GM19324 (cell line): ENCODE results near the gene CRTC1.
"Not testable (repeated sequence)": the region's sequence is repeated elsewhere in the genome, so short reads cannot be mapped to it uniquely, and the experiment has no call there.

Experiments used
- ATAC-seq: cut with Tn5 transposase; IDR thresholded peaks from one replicate; pipeline ENCODE4 v1.9.1; 2021; ENCODE audit warnings: mild to moderate bottlenecking, moderate library complexity; ENCODE audit not compliant: unreplicated experiment, low FRiP score

The CRTC1 gene

DNA sequence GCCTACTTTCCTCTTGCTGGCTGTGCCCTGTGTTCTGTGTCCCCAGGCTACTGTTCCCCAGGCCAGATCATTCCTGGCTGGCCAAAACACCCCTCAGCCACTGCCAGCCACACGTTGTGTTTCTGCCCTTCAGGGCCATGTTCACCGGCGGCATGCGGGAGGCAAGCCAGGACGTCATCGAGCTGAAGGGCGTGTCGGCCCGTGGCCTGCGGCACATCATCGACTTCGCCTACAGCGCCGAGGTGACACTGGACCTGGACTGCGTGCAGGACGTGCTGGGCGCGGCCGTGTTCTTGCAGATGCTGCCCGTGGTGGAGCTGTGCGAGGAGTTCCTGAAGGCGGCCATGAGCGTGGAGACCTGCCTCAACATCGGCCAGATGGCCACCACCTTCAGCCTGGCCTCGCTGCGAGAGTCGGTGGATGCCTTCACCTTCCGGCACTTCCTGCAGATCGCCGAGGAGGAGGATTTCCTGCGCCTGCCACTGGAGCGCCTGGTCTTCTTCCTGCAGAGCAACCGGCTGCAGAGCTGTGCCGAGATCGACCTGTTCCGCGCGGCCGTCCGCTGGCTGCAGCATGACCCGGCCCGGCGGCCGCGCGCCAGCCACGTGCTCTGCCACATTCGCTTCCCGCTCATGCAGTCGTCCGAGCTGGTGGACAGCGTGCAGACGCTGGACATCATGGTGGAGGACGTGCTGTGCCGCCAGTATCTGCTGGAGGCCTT, 15.8 kb upstream of the CRTC1 start:
- ATAC-seq = no peak

DNA sequence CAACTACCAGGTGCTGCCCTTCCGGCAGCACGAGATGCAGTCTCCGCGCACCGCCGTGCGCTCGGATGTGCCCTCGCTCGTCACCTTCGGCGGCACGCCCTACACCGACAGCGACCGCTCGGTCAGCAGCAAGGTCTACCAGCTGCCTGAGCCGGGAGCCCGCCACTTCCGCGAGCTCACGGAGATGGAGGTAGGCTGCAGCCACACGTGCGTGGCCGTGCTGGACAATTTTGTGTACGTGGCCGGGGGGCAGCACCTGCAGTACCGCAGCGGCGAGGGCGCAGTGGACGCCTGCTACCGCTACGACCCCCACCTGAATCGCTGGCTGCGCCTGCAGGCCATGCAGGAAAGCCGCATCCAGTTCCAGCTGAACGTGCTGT, 15.2 kb upstream of the CRTC1 start:
- no peak for ATAC-seq

DNA sequence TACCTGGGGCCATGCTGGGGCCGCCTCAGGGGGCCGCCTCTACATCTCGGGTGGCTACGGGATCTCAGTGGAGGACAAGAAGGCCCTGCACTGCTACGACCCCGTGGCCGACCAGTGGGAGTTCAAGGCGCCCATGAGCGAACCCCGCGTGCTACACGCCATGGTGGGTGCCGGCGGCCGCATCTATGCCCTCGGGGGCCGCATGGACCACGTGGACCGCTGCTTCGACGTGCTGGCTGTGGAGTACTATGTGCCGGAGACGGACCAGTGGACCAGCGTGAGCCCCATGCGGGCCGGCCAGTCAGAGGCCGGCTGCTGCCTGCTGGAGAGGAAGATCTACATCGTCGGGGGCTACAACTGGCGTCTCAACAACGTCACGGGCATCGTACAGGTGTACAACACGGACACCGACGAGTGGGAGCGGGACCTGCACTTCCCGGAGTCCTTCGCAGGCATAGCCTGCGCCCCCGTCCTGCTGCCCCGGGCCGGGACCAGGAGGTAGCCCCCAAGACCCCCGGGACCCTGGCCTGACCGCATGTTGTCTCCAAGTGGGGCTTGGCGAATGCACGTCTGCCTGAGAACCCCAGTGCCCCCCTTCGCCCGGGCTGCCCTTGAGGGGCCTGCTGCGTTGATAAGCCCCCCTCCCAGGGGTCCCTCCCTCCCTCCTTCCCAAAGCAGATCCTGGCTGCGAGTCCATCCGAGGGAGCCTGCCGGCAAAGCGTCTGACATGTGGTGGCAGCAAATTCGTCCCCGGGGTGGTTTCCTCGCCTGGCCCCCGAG, 14.5 kb upstream of the CRTC1 start:
- ATAC-seq = no peak

DNA sequence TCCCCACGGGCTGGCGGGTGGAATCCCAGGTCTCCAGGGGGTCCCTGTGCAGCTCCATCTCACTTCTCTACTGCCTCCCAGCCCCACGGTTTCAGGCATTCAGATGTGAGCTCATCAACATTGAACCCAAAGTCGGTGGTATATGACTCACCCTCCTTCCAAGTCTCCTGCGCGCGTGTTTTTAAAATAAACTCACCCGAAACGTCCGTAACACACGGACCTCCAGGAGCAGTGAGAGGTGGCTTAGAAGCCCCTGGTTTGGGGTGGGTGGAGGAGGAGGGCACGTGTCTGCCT, 14.0 kb upstream of the CRTC1 start:
- ATAC-seq = no peak

DNA sequence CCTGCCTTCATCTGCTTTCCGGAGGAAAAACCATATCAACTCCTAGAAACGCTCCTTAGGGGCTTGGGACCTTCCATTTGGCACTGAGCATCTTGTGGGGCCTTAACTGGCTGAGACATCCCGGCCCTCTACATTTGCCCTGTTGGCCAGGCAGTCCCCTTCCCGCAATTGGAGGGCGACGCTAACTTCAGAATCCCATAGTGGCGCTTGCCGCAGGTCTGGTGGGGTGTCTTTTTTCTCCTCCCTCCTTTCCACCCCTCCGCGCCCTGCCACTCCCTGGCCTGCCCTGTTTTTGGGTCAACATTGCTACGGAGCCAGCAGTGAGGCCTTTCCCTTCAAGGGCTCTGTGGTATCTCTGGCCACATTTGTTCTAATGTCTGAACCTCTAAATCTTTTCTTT, 13.6 kb upstream of the CRTC1 start:
- ATAC-seq = no peak

DNA sequence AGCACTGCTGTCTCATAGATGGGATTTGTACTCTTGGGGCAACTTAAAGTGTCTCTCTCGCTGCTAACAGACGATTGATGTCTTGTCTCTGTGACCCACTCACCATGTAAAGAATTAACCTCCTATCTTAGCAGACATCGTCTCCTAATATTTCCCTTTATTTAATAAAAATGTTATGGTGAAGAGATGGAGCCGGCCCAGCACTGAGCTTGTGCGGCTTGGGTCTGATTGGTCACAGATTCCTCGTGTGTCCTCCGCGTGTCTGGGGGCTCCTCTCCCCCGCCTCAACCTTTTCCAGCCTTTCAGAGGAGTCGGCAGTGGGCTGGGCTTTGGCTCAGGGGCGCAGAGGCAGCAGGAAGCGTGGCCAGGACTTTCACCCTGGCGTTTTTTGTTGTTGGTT, 13.2 kb upstream of the CRTC1 start:
- ATAC-seq = no peak

DNA sequence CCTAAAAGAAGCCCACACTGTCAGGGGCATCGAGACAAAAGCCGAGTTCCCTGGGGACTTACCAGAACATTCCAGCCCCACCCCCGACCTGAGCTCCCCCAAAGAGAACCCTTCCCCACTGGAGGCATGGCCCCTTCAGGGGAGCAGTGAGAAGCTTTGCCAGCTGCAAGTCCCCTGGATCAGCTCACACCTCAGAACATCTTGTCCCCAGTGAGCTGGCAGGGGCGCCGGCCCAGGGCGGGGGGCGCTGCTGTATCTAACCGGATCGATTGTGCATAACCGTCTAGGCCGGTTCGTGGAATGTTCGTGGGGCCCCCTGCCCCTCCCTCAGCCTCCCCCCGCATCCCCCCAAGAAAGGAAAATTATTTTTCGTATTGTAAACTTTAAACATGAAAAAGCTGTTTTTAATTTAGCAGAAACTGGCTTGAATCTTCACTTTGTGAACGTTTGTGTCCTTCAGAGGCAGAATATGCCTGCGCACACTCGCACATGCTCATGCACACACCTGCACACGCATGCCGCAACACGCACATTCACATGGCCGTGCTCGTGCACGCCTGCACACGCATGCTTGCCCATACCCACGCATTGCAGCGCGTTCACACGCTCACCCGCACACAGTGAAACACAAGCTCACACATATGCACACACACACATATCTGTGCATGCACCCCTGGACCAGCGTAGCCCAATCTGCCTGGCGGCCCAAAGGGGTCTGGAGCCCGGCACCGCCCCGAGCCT, 12.0 kb upstream of the CRTC1 start:
- no peak for ATAC-seq

DNA sequence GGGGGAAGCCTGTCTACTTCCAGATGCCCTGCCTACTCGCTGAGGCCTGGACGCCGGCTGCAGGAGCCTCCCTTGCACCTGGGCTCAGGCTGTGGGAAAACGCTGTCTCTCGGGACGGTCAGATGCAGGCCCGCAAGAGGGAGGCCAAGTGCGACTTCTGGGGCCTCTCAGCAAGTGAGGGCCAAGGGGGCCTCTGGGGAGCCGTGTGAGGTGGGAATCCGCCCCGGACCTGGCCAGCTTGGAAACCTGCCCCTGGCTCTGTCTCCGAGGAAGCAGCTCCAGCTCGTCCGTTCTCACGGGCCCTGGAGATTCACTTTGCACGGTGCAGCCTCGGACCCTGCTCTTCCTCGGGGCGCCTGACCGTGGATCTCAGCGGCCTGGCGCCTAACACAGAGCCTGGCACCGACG, 11.4 kb upstream of the CRTC1 start:
- ATAC-seq = no peak

DNA sequence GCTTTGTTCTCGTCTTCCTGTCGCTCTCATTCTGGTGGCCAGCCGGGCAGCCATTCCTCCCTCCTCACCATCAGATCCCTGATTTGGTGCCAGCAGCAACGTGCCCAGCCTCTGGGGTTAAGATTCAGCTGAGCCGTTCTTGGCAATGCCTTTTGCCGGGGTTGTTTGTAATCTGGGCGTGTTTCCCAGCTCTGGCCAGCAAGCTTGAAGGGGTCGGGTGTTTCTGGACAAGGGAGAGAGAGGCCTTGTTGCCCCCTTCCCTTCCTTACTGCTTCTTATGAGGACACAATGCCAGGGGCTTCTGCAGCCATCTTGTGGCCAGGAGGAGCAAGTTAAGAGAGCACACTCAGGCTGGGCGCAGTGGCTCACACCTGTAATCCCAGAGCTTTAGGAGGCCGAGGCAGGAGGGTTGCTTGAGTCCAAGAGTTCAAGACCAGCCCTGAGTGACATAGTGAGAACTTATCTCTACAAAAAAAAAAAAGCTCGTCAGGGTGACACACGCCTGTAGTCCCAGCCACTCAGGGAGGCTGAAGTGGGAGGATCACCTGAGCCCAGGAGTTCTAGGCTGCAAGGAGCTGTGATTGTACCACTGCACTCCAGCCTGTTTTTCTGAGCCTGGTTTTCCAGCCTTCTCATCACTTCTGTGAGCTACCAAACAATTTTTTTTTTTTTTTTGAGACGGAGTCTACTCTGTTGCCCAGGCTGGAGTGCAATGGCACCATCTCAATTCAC, 10.7 kb upstream of the CRTC1 start:
- ATAC-seq = no peak

DNA sequence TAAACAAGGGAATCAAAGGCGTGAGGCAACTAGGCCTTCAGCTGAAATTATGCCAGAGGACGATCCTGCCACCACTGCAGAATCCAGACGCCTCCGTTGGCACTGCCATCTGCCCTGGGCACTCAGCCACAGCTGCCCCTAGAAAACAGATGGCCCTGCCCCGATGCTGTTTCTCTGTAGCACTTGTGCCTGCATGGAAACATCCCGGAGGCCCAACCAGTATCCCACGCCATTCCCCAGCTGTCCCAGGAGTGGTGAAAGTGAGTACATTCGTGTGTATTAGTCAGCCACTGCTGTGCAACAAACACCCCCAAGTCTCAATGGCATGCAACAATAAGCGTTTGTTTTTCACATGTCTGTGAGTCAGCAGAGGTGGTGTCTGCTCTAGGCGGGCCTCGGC, 8.9 kb upstream of the CRTC1 start:
- no peak for ATAC-seq

DNA sequence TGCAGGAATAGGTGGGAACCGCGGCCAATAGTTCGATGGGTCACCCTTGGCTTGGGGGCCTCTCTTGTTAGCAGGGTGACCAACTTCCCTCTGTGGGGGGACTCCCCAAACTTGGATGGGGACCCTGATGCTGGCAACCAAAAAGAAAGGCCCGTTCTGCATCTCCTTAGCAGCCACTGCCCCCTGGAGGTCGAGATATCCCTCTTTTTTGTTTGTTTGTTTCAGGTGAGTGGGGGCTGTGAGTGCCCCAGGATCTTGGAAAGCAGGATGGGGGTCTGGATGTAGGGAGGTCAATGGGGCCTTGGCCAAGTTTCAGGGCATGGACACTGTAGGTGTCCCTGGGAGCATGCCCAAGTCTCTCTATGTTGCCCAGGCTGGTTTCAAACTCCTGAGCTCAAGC, 7.7 kb upstream of the CRTC1 start:
- no peak for ATAC-seq

DNA sequence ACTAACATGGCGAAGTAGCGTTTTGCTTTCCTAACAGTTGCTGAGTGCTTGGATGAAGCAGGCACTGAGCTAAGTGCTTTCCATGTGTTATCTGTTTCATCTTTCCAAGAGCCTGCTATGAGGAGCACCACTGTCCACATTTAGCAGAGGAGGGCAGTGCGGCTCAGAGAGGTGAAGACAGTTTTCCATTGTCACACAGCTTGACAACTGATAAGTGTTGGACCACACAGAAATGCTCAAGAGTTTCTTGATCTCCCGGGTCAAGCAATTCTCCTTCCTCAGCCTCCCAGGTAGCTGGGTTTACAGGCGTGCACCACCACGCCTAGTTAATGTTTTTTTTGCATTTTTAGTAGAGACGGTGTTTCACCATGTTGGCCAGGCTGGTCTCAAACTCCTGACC, 6.8 kb upstream of the CRTC1 start:
- no peak for ATAC-seq

DNA sequence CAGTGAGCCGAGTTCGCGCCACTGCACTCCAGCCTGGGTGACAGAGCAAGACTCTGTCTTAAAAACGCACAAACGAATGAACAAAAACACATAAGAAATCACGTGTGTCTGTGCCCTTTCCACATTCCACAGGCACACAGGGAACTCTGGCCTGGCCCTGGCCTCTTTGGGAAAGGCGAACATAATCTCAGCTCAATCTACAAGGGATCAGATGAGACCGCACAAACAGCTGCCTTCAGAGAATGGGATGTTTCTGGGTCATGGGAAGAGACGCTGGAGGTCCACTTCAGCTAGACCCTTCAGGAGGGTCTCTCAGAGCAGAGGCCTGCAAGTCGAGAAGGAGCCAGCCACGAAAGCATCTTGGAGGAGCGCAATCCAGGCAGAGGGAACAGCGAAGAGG, 6.3 kb upstream of the CRTC1 start:
- no peak for ATAC-seq

DNA sequence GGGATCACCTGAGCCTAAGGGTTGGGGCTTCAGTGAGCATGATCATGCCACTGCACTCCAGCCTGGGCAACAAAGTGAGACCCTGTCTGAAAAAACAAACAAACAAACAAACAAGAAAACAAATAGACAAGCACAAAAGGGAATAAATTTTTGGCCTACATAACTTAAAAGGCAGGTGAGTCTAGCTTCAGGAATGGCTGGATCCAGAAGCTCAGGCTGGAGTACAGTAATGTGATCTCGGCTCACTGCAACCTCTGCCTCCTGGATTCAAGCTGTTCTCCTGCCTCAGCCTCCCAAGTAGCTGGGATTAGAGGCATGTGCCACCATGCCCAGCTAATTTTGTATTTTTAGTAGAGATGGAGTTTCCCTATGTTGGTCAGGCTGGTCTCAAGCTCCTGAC, 3.3 kb upstream of the CRTC1 start:
- not testable (repeated sequence) for ATAC-seq

DNA sequence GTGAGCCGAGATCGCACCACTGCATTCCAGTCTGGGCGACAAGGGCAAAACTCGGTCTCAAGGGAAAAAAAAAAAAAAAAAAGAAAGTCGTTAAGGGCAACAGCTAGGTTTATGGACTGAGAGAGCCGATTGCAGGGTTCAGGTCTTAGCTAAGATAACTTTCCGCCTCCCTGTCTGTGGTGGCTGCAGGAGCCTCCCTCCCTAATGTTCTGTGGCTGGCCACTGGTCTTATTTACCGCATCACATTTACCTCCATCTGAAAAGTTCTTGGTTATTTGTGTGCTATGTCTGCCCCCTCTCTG, 722 bp upstream of the CRTC1 start:
- no peak for ATAC-seq

DNA sequence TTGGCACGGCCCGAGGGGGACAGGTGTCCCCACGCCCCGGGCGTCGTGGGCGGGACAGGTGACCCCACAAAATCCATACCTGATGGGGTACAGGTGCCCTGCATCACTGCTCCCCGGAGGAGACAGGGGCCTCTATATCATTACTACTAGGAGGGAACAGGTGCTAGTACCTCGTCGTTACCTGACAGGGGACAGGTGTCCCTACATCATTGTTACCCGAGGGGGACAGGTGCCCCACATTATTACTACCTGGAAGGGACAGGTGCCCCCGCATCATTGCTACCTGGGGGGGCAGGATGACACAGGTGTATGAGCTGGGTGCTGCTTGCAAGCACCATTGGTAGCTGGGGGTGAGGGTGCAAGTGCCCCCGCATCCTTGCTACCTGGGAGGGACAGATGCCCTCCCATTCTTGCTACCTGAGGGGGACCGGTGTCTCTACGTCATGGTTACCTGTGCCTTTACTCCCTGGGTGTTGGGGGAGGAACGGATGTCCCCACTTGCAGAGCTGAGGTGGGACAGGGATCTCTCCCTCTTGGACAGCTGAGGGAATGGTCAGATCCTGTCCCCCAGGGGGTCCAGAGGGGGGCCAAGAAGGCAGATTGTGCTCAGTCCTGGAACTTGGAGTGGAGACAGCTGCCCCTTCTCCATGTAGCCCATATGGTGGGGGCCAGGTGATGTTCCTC, 620 bp downstream of the CRTC1 start:
- ATAC-seq = peak; percentile 4

DNA sequence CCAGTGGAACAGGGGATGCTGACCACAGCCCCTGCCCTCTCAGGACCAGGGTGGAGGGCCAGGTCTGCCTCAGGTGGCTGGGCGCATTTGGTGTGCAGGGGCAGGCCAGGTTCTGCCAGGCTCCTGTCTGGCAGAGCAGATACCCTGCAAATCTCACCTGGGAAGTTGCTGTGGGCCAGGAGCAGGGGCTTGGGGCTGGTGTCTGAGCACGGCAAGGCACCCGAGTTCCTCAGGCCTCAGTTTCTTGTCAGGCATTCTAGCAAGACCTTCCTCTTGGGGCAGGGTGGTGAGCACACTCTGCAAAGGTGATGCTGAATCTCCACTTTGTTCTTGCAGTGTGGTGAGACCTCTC, 1.1 kb downstream of the CRTC1 start:
- ATAC-seq = no peak

DNA sequence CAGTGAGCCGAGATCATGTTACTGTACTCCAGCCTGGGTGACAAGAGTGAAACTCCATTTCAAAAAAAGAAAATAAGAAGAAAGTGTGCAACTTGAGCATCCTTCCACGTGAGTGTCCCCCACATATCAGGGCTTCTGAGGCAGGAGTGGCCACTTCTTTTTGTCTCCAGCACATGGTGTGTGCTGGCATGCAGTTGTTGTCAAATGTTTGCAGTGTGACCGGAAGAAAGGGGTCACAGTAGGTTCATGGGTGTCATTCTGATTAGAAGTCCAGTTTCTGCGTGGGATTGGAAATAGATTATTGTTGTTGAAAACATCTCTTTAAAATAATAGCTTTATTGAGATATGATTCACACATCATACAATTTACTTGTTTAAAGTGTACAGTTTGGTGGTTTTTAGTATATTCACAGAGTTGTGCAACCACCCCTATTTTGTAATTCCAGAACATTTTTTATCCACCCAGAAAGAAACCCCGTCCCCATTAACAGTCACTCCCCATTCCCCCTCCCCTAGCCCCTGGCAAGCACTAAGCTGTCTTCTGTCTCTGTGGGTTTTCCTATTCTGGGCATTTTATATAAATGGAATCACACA, 2.2 kb downstream of the CRTC1 start:
- no peak for ATAC-seq

DNA sequence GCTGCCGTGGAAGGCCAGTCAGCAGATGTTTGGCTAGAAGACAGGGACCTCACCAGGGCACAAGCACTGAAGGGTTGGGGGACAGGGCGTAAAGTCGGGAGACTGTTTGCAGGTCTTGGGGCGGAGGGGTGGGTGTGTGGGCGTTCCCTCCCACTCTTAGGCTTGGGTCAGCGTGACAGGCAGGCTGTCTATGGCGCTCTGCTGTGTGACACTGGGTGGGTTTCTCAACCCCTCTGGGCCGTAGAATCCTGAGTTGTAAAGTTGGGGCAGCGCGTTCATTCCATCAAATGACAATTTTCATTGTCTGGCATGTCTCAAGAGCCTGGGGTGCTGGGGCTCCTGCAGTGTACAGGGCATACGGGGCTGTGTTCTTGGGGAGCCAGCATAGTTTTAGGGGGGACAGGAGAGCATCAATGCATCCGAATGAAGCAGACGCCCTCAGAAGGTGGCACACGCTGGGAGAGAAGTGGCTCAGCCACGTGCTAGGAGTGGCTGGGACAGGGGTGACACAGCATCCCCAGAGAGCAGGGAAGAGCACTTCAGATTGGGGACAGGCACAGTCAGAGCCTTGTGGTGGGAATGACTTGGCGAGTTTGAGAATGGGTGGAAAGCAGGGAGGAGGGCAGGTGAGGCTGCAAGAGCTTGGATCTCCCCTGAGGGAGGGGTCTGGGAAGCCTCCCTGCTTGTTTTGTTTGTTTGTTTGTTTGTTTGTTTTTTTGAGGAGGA, 4.4 kb downstream of the CRTC1 start:
- no peak for ATAC-seq

DNA sequence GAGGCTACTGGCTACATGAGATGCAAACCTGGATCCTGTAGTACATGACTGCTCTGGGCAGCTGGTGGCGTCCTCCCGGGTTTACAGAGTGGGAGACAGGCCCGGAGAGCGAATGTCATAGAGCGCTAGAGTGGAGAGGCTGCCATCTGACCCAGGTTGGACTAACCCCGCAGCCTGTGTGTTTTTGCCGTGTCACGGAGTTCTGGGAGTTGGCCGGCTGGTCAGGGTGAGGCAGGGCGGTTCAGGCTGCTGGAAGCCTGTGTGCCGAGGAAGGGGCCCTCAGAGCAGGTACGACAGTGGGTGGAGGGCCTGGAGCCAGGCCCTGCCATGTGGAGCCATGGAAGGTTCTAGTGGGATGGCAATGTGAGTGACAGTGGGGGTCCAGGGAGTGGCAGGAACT, 12.5 kb downstream of the CRTC1 start:
- no peak for ATAC-seq
